Suppressor macrophage (primary cell): ENCODE data around the gene ZNF584.
A peak's percentile ranks its signal among the peaks of the same experiment; 100 is the strongest.
"Not testable (repeated sequence)": the region's sequence is repeated elsewhere in the genome, so short reads cannot be mapped to it uniquely, and the experiment has no call there.

Experiments used
- DNase-seq, 4 experiments: peaks; one replicate each; pipeline ENCODE4 v3.0.0-alpha.2; 2020 to 2022

Gene ZNF584

DNA sequence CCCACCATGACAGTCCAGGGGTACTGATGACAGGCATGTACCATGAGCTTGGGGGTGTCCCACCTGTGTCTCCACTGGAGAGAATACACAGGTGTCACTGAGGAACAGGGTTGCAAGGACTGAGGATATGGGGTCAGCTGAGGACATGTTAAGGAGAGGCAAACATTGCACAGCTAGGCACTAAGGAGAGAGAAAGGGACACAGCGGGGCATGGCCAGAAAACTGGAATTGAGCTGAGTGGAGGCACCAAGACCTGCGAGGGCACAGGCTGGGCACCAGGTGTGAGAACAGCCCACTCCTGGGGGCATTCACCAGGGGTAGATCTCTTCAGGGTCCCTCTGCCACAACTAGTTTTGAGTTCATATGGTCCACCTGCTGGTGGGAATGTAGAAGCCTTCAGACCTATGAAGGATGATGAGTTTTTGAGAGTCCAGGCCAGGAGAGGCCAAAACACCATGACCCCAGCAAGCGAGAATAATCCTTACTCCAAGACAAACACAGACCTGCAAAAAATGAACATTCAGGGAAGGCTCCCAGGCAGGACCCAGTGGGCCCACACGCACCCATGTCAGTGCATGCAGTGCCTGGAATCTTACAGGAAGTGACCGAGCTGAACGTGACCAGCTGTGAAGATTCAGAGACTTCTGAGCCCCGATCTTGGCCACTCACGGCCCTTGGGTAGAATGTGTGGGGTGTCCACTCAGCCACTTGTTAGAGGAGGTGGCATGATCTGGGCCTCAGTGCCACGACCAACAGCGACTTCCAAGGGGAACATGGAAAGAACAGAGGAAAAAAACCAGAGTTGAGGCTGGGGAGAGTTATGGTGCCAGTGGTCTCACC is 1.4 kb upstream of the ZNF584 start:
- DNase-seq, result peak in 3 of 4 experiments; percentile 11 to 41 (median 31)

DNA sequence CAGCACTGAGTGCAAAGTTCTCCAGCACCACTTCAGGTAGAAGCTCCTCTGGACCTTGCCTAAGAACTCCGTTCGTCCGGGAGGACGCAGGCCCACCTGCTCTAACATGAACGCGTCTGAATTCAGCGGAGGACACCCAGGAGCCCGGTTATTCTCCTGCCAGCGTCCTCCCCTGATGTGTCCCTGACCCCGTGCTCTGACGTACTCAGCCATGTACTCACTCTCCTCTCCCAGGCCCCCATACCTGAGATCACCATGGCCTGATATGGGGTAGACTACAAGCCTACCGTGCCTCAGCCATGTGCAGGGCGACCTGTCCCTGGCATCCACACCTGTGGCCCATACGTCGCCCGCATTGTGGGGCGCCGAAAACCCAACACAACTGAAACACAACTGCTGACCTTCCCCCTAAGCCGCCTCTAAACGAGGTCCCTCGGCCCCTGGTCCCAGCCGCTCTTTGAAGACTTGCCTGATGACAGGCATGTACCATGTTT is 744 bp upstream of the ZNF584 start:
- peak in 2 of 4 experiments; percentile 17 to 26 for DNase-seq

DNA sequence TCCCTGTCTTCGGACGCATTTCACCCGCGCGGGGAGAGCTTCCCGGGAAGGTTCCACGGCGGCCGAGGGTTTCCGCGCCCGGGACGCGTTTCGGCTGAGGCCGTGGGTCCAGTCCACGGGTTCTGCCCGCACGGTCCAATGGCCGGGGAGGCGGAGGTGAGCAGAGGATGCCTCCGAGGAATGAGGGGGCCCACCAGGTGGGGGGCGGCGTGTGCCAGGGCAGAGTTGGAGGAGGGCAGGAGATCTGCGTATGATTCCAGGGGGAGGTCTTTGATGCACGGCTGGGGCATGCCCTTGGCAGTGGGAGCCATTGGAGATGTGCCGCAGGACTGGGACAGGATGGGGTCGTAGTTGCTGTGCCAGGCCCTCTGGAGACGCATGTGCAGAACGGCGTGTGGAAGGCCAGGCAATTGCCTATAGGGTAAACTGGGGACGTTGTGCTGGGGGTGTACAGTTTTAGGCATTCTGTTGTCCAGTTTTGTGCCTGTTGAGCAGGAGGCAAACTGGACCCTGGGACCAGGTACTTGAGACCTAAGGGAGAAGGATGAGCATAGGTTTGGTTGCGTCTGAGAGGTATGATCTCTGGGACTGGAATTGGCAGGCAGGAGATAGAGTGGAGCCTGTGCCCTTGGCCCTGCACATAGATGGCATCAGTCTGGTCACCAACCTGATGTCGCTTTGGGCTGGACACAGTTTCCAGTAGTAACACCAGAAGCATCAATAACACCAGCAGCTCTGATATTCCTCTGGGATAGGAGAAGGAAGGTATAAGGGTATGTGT is 751 bp downstream of the ZNF584 start:
- DNase-seq, result peak in 3 of 4 experiments; percentile 30 to 44 (median 31)

DNA sequence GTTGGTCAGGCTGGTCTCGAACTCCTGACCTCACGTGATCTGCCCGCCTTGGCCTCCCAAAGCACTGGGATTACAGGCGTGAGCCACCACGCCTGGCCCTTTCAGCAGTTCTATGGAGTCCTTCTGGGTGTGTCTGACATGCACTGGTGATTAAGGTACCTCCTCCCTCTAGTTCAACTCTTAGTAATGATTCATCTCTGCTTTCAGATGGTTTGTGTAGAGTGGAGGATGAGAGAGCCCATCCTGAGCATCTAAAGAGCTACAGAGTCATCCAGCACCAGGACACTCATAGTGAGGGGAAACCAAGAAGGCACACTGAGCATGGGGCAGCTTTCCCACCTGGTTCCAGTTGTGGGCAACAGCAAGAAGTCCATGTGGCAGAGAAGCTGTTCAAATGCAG is 8.2 kb downstream of the ZNF584 start:
- no peak for DNase-seq

DNA sequence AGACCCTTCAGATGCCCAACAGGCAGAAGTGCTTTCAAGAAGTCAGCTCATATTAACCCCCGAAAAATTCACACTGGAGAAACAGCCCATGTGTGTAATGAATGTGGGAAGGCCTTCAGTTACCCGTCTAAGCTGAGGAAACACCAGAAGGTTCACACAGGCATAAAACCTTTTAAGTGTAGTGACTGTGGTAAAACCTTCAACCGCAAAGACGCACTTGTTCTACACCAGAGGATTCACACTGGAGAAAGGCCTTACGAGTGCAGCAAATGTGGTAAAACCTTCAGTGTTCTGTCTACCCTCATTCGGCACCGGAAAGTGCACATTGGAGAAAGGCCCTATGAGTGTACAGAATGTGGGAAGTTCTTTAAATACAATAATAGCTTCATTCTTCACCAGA is 8.6 kb downstream of the ZNF584 start:
- DNase-seq, result no peak

DNA sequence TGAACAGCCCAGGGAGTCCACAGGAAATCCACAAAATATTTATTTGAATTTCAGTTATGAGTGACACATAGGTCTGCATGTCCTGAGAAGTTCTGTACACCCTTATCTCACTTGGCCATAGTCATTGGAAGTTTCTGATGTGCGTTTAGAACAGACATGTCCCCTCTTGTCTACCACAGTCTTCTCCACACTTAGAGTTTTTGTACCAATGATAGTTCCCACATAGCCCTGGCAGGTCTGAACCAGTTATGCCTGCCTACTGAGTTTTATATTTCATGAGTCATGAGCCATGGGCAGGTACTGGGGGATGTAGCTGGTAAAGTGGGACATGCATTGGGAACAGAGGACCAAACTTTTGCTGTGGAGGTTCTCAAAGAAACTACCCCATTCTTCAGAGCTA is 20.2 kb downstream of the ZNF584 start:
- DNase-seq, result no peak

DNA sequence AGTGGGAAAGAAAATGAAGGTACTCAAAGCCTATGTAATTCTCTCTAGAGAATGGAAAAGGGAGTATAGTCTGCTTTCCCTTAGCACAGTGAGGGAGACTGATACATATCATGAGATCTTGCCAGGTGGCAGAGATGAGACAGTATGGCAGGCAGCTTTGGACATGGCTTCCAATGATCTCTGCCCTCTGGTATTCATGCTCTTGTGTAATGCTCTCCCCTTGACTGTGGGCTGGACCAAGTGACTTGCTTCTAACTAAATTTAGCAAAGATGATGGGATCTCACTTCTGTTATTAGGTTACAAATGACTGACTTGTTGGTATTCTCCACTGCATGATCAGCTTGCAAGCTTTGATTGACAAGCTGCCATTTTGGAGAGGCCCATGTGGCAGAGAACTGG is 21.3 kb downstream of the ZNF584 start:
- DNase-seq, result no peak

DNA sequence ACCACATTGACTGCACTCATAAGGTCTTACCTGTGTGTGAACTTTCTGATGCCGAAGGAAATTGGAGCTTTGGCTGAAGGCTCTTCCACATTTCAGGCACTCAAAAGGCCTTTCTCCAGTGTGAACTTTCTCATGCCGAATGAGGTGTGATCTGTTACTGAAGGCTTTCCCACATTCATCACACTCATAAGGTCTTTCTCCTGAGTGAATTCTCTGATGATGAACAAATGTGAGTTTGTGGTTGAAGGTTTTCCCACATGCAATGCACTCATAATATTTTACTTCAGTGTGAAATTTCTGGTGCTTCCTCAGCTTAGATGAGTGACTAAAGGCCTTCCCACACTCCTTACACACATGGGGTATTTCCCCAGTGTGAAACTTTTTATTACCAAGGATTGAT is 25.8 kb downstream of the ZNF584 start:
- no peak for DNase-seq

DNA sequence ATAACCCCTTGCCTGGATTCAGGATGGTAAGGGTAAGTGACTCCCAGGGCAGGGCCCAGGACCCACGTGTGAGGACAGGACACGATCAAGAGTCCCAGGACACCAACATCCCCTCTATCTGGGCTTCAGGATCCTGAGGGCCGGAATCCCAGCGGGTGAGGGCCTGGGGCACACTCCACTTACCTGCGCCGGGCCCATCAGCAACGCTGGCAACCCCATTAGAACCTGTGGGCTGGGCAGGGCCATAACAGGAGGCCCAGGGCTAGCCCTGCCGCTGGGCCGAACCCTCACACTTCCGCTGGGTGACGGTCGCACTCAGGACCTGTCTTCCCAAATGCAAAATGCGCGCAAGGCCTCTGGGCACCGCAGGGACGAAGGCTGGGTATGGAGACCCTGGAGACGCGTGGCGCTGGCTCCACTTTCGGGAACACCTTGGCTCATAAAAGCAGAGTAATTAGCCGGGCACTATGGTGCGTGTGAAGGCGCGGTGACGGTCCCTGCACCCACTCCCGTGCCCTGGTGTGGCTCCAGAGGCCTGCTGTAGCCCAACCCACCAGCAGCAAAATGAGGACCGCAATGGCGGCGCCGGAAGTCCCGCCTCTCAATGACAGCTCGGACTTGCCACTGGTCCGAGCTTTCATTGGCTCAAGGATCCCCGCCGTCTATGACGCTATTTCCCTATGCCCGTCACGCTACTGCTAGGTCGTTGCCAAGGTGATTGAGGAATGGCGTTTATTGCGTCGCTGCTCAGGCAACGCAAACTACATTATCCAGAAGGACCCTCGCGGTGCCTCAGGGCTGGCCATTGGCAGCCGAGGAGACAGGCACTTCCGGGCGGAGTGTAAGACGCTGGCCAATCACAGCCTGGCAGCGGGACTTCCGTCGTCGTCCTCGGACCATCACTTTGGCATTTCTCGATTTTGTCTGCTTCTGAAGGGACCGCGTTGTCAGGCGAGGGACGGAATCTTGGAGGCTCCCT is 31.4 kb downstream of the ZNF584 start, which contains the start of gene ZNF132:
Gene ZNF132, minus strand, starts transcription at position 578 of the 979 bp plus-strand sequence. Its CDS starts 332 bp downstream, at position 246.
- DNase-seq, result peak; percentile 98 to 100 (median 98)

DNA sequence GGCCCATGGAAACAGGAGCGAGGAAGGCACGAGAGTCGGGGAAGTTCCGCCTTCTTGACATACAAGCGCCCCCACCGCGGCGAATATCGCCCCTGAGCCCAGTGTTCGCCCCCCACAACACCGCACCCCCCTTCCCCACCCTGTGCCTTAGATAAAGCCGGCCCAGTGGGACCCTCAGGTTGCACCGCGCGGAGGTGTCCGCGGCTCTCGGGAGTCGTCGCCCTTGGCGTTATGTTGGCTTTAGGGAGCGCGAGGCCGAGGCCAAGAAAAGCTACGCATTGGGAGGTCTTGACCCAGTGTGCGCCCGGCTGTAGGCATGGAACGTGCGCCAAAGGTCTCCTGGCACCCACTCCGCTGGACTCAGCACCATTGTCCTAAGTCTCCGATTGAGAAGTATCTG is 32.1 kb downstream of the ZNF584 start:
- no peak for DNase-seq

DNA sequence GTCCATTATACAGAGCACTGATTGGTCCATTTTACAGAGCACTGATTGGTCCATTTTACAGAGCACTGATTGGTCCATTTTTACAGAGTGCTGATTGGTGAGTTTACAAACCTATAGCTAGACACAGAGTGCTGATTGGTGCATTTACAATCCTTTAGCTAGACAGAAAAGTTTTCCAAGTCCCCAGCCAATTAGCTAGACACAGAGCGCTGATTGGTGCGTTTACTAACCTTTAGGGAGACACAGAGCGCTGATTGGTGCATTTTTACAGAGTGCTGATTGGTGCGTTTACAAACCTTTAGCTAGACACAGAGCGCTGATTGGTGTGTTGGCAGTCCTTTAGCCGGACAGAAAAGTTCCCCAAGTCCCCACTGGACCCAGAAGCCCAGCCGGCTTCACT is 34.5 kb downstream of the ZNF584 start:
- not testable (repeated sequence) for DNase-seq

DNA sequence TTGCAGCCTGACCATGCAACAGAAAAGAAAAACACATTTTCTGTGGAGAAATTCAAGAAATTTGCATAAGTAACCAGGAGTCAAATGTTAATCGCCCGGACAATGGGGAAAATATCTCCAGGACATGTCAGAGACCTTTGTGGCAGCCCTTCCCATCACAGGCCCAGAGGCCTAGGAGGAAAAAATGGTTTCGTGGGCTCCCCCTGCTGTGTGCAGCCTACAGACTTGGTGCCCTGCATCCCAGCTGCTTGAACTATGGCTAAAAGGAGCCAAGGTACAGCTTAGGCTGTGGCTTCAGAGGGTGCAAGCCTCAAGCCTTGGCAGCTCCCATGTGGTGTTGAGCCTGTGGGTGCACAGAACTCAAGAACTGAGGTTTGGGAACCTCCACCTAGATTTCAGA is 40.4 kb downstream of the ZNF584 start:
- DNase-seq, result not testable (repeated sequence)

DNA sequence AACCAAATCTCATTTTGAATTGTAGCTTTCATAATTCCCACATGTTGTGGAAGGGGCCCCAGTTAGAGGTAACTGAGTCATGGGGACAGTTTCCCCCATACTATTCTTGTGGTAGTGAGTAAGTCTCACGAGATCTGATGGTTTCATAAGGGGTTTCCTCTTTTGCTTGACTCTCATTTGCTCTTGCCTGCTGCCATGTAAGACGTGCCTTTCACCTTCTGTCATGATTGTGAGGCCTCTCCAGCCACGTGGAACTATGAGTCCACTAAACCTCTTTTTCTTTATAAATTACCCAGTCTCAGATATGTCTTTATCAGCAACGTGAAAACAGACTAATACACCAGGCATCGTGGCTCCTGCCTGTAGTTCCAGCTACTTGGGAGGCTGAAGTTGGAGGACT is 41.5 kb downstream of the ZNF584 start:
- DNase-seq, result not testable (repeated sequence)

DNA sequence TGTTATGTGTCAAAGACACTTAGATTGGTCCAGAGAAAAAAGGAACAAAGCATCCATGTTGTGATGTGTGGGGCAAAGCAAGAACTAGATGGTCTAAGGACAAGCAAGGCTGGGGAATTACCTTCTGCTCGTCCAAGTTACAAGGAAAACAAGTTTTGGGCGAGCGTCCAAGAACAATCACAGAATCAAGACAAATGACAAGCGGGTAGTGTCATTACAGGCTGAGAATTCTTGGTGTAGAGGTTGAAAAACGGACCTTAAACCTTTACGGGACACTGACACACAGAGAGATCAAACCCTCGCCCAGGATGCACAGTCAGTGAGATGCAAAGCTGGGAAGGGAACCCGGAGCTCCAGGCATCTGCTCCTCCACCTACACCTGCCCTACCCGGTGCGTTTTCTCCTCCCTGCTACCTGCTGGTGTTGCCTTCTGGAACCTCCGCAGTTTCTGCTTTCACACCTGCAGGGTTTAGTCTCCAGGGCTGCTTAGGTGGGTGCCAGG is 42.5 kb downstream of the ZNF584 start:
- DNase-seq, result no peak

DNA sequence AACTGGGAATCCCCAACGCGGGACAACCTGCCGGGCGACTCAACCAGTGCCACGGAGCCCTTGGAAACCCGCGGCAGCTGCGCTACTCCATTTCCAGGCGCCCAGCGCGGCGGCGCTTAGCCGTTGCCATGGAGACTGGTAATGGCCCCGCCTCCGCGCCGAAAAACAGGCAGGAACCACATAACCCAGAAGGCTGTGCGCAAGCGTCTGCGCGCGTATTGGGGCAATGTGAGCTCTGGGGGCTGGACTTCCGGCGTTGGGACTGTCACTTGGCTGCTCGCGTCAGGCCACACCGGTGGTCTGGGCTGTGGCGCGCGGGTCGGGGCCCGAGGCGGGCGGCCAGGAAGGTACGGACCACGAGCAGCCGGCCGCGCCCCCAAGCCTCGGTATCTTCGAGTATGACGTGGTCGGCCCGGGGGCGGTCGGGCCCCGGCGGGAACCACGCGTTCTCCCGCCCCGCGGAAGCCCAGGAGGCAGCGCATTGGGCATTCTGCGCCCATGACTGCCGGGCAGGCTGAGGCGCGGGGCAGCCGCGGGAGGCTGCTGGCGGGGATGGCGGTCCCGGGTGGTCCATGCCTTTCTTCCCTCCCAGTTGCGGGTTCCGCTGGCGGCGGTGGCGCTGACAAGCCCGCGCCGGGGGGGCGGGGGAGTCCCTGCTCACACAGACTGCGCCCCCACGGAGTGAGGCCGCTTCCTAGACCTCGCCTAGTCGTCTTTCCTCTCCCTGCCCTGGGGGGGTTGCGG is 43.1 kb downstream of the ZNF584 start, which contains the start of gene ZNF324B:
Gene ZNF324B, plus strand, starts transcription at position 265 of the 744 bp plus-strand sequence. CDS start 2,080 bp downstream, outside the sequence.
- peak; percentile 97 to 99 (median 98) for DNase-seq

DNA sequence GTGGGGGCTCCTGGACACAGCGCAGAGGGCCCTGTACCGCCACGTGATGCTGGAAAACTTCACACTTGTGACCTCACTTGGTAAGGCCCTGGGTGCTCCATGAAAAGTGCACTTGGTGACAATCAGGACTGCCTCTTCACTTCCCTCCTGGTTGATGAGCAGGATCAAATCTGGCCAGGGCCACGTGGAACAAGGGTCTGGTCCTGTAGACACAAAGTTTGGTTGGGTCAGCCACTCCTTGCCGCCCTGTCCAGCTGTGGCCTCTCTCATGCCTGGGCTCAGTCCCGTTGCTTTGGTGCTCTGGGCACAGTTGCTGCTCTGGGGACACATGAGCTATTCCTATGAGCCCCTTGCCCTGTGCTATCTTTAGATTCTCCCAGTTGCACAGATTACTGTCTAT is 45.3 kb downstream of the ZNF584 start:
- no peak for DNase-seq

DNA sequence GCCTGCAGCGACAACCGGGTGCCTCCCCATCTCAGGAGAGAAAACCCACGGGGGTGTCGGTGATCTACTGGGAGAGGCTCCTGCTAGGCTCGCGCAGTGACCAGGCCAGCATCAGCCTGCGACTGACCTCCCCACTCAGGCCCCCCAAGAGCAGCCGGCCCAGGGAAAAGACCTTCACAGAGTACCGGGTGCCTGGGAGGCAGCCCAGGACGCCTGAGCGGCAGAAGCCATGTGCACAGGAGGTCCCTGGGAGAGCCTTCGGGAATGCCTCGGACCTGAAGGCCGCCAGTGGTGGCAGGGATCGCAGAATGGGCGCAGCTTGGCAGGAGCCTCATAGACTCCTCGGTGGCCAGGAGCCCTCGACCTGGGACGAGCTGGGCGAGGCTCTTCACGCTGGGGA is 46.9 kb downstream of the ZNF584 start:
- DNase-seq, result no peak

DNA sequence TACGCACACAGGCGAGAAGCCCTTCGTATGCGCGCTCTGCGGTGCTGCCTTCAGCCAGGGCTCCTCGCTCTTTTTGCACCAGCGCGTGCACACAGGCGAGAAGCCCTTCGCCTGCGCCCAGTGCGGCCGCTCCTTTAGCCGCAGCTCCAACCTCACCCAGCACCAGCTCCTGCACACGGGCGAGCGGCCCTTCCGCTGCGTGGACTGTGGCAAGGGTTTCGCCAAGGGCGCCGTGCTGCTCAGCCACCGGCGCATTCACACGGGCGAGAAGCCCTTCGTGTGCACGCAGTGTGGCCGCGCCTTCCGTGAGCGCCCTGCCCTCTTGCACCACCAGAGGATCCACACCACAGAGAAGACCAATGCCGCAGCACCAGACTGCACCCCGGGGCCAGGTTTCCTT is 47.7 kb downstream of the ZNF584 start:
- no peak for DNase-seq

DNA sequence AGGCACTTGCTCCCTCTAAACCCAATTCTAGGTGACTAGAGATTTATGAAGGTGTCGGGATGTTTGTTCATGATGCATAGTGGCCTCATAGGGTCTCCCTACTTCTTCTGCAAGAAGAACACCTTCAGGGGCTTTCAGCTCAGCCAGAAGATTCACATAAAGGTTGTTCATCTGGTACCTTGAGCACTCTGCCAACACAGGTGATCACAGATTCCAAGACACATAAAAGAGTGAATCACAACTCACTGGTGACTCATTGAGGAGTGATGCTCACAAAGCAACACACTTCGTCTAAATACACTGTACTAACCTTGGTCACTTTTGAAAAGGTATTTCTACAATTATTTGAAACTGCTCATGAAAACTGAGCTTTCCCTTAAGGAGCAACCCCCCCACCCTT is 51.6 kb downstream of the ZNF584 start:
- no peak for DNase-seq

DNA sequence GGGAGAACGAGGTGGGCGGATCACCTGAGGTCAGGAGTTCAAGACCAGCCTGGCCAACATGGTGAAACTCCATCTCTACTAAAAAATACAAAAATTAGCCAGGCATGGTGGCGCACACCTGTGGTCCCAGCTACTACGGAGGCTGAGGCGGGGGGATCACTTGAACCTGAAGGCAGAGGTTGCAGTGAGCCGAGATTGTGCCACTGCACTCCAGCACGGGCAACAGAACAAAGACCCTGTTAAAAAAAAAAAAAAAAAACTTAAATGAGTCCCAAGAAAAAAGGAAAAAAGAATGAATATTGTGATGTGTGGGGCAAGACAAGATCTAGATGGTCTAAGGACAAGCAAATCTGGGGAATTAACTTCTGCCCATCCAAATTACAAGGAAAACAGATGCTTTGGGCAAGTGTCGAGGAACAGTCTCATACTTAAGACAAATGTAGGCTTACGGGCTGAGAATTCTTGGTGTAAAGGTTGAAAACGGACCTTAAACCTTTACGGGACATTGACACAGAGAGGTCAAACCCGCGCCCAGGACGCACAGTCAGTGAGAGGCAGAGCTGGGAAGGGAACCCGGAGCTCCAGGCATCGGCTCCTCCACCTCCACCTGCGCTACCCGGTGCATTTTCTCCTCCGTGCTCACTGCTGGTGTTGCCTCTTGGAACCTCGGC is 57.8 kb downstream of the ZNF584 start:
- no peak for DNase-seq
